HL-60 (cell line): Measurements from ENCODE around the gene KRTCAP3.

ENCODE experiments used
- GABPA ChIP-seq: IDR thresholded peaks from 2 replicates; pipeline ENCODE4 v1.6.1; 2012; ENCODE audit warnings: low read depth
- POLR2AphosphoS5 ChIP-seq: IDR thresholded peaks from 2 replicates; pipeline ENCODE4 v1.6.1; 2012; ENCODE audit warnings: low read depth
- SPI1 ChIP-seq: IDR thresholded peaks from 2 replicates; pipeline ENCODE4 v1.6.1; 2012; ENCODE audit warnings: low read depth, mild to moderate bottlenecking, borderline replicate concordance
- TF ChIP-seq, protein P1 (sequence below): IDR thresholded peaks from one replicate; pipeline ENCODE4 v1.5.1; 2011; ENCODE audit warnings: low read length, control low read depth, inconsistent platforms; ENCODE audit not compliant: insufficient read depth
- TF ChIP-seq, protein P2 (sequence below): IDR thresholded peaks from 2 replicates; pipeline ENCODE4 v1.6.1; 2012; ENCODE audit warnings: low read depth; ENCODE audit not compliant: insufficient replicate concordance

DNA sequence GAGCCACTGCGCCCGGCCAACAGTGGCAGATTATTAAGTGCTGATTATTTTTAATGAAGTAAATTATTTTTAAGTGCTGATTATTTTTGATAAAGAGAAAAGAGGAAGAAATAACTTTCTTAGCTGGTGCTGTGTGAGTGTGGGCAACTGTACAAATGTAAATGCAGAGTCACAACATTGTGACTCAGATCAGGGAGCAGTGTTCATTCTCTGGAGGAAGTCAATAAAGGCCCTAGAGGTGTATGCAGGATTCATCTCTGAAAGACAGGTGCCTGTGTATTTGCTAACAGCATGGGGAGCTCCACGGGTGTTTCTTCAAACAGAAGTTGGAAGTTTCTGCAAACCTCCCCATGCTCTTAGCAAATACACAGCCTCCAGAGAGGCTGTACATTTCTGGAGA is 6.2 kb downstream of the KRTCAP3 start:
- TF ChIP-seq, protein P1, sequence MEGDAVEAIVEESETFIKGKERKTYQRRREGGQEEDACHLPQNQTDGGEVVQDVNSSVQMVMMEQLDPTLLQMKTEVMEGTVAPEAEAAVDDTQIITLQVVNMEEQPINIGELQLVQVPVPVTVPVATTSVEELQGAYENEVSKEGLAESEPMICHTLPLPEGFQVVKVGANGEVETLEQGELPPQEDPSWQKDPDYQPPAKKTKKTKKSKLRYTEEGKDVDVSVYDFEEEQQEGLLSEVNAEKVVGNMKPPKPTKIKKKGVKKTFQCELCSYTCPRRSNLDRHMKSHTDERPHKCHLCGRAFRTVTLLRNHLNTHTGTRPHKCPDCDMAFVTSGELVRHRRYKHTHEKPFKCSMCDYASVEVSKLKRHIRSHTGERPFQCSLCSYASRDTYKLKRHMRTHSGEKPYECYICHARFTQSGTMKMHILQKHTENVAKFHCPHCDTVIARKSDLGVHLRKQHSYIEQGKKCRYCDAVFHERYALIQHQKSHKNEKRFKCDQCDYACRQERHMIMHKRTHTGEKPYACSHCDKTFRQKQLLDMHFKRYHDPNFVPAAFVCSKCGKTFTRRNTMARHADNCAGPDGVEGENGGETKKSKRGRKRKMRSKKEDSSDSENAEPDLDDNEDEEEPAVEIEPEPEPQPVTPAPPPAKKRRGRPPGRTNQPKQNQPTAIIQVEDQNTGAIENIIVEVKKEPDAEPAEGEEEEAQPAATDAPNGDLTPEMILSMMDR: no peak
- TF ChIP-seq, protein P2, sequence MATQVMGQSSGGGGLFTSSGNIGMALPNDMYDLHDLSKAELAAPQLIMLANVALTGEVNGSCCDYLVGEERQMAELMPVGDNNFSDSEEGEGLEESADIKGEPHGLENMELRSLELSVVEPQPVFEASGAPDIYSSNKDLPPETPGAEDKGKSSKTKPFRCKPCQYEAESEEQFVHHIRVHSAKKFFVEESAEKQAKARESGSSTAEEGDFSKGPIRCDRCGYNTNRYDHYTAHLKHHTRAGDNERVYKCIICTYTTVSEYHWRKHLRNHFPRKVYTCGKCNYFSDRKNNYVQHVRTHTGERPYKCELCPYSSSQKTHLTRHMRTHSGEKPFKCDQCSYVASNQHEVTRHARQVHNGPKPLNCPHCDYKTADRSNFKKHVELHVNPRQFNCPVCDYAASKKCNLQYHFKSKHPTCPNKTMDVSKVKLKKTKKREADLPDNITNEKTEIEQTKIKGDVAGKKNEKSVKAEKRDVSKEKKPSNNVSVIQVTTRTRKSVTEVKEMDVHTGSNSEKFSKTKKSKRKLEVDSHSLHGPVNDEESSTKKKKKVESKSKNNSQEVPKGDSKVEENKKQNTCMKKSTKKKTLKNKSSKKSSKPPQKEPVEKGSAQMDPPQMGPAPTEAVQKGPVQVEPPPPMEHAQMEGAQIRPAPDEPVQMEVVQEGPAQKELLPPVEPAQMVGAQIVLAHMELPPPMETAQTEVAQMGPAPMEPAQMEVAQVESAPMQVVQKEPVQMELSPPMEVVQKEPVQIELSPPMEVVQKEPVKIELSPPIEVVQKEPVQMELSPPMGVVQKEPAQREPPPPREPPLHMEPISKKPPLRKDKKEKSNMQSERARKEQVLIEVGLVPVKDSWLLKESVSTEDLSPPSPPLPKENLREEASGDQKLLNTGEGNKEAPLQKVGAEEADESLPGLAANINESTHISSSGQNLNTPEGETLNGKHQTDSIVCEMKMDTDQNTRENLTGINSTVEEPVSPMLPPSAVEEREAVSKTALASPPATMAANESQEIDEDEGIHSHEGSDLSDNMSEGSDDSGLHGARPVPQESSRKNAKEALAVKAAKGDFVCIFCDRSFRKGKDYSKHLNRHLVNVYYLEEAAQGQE: no peak
- TF ChIP-seq GABPA (no peak), POLR2AphosphoS5 (no peak), SPI1 (no peak)
